C4-2B (cell line): ENCODE results near the gene SHROOM1.

Source experiments
- CTCF ChIP-seq: fragments of 450-650 bp; conservative IDR thresholded peaks from 2 replicates; pipeline ENCODE4 v1.5.1; 2017; ENCODE audit warnings: mild to moderate bottlenecking
- ZFX ChIP-seq: fragments of 450-650 bp; IDR thresholded peaks from 2 replicates; pipeline ENCODE4 v1.6.1; 2017

DNA sequence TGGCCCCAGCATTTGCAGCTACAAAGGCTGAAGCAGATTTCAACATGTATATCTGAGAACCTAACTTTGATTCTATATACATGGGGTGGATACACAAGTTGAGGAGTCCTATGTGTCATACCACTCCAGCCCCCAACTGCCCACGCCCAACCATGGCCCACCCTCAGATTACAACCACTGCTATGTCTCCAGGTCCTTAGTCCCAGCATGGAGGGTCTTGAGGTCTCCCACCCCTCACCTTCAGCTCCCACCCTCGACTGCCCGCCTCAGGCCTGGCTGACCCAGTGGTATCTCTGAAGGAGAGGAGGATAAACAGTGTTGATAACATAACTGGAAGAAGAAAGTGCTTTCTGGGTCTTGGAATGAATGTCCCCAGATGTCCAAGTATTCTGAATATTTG, 9.1 kb downstream of the SHROOM1 start:
- TF ChIP-seq CTCF (no peak), ZFX (no peak)
